Upper lobe of left lung (tissue), 6 donors: Measurements from ENCODE around the gene NIFK. TPM values are rescaled to one million over a fixed set of nuclear protein-coding genes. Genes with fewer than 3 reads are reported as not detected.
"Not testable (repeated sequence)": the region's sequence is repeated elsewhere in the genome, so short reads cannot be mapped to it uniquely, and the experiment has no call there.

Experiments
- ATAC-seq, 2 donors: fragments of 200-7000 bp; cut with Tn5 transposase; one replicate each; pipeline ENCODE4 v1.9.1; 2022; ENCODE audit warnings: mild to moderate bottlenecking in 2 of 2, moderate library complexity in 2 of 2; ENCODE audit not compliant: low FRiP score in 2 of 2
- DNase-seq, 2 donors: peaks; one replicate each; pipeline ENCODE4 v3.0.0-alpha.2; 2019 to 2020
- H3K27ac ChIP-seq, 4 donors: fragments of 200-600 bp; sonication (generic); one replicate each; pipeline ENCODE4 v1.5.1; 2016 to 2019
- H3K27me3 ChIP-seq, 4 donors: fragments of 200-600 bp; sonication (generic); one replicate each; pipeline ENCODE4 v1.5.1; 2017 to 2019
- H3K36me3 ChIP-seq, 4 donors: fragments of 200-600 bp; sonication (generic); one replicate each; pipeline ENCODE4 v1.5.1; 2016 to 2019
- H3K4me1 ChIP-seq, 4 donors: fragments of 200-600 bp; sonication (generic); one replicate each; pipeline ENCODE4 v1.5.1; 2018 to 2019
- H3K4me3 ChIP-seq, 4 donors: fragments of 200-600 bp; sonication (generic); one replicate each; pipeline ENCODE4 v1.5.1; 2017 to 2019; ENCODE audit warnings: mild to moderate bottlenecking in 2 of 4, moderate library complexity in 1 of 4
- H3K9me3 ChIP-seq, 4 donors: fragments of 200-600 bp; sonication (generic); one replicate each; pipeline ENCODE4 v1.5.1; 2018 to 2019
- CTCF ChIP-seq, 6 experiments: fragments of 450-650 bp in 4 of 6; fragments of 200-600 bp in 2 of 6; sonication (generic) in 2 of 6; IDR thresholded peaks; one replicate each; pipeline ENCODE4 v1.5.1; 2016 to 2019; ENCODE audit warnings: antibody characterized with exemption in 6 of 6
- EP300 ChIP-seq, 4 donors: sonication (generic); formaldehyde crosslinking; IDR thresholded peaks; one replicate each; pipeline ENCODE4 v1.5.1; 2017; ENCODE audit warnings: antibody characterized with exemption in 4 of 4, control low read depth in 2 of 4
- POLR2A ChIP-seq, 4 donors: fragments of 450-650 bp; IDR thresholded peaks; one replicate each; pipeline ENCODE4 v1.5.1; 2016 to 2017; ENCODE audit warnings: antibody characterized with exemption in 4 of 4, mild to moderate bottlenecking in 2 of 4
- POLR2AphosphoS5 ChIP-seq, 2 donors: sonication (generic); formaldehyde crosslinking; IDR thresholded peaks; one replicate each; pipeline ENCODE4 v1.5.1; 2017; ENCODE audit warnings: antibody characterized with exemption in 2 of 2
- WGBS, 2 donors: methylation state at CpG; one replicate each; pipeline ENCODE4 v1.1.5; 2017 to 2018; 5-methylcytosine and 5-hydroxymethylcytosine counted together
- total RNA-seq, 6 donors: library from RNA; depleted of rRNA in 4 of 6; stranded (reverse); fragments of >200 nt in 4 of 6; gene quantifications; one replicate each; pipeline versions ENCODE4 v1.1.0 to v1.2.1, GENCODE V29; 2016 to 2021
- donor health status: DM: no; HTN: no; CAD: no; lungs with moderate emphysema.
- donor health status: DM: no; HTN: yes; CAD: no; lungs with severe emphysema.

The NIFK gene
- total RNA-seq, 6 donors from 2014 or later, result 10.8 to 57.6 (median 27.4) TPM

- H3K4me3 ChIP-seq, result peak overlapping the region; percentile 64 to 94 (median 84)
- no peaks in the 10 kb centered on the region for H3K27me3 ChIP-seq
- no peak for DNase-seq
- peaks cover 6 to 20% (median 15%) of the 10 kb centered on the region in 4 donors for H3K4me1 ChIP-seq
- H3K36me3 ChIP-seq, result peaks cover 3 to 45% (median 33%) of the 10 kb centered on the region in 4 donors
- WGBS, 2 donors, result 29% methylated on average over 10 of the region's 10 CpGs
- TF ChIP-seq CTCF (IDR thresholded peaks at IDR 0.05), result no peak
- no peak for TF ChIP-seq EP300 (IDR thresholded peaks at IDR 0.05)
- no peak for TF ChIP-seq POLR2A (IDR thresholded peaks at IDR 0.05)
- no peak for TF ChIP-seq POLR2AphosphoS5 (IDR thresholded peaks at IDR 0.05)
- no peak for ATAC-seq
- peak overlapping the region in 2 of 4 donors; percentile 82 to 86 for H3K27ac ChIP-seq
- H3K9me3 ChIP-seq, result no peaks in the 10 kb centered on the region
These were observed 1.1 kb downstream of the NIFK start for GRCh38 chr2:121735518-121736074.

- Histone ChIP-seq H3K36me3 (peaks cover 7 to 56% (median 44%) of the 10 kb centered on the region in 4 donors), H3K4me1 (peaks cover 6 to 20% (median 15%) of the 10 kb centered on the region in 4 donors)
- H3K27ac ChIP-seq, H3K27me3 ChIP-seq, DNase-seq, ATAC-seq, H3K4me3 ChIP-seq, H3K9me3 ChIP-seq: not testable (repeated sequence)
- WGBS, 2 donors, result 90 to 92% methylated on average over 11 of the region's 11 CpGs
These were observed 2.1 kb downstream of the NIFK start for GRCh38 chr2:121734544-121734943.

- H3K36me3 ChIP-seq, result peaks cover 13 to 88% (median 68%) of the 10 kb centered on the region in 4 donors
- no peak for TF ChIP-seq POLR2A (IDR thresholded peaks at IDR 0.05)
- TF ChIP-seq EP300 (IDR thresholded peaks at IDR 0.05), result no peak
- no peak for TF ChIP-seq CTCF (IDR thresholded peaks at IDR 0.05)
- no peak for TF ChIP-seq POLR2AphosphoS5 (IDR thresholded peaks at IDR 0.05)
These were observed 5.3 kb downstream of the NIFK start for GRCh38 chr2:121731366-121731765.

GRCh38 chr2:121727950-121728349, 8.7 kb downstream of the NIFK start:
- Histone ChIP-seq H3K9me3 (no peaks in the 10 kb centered on the region), H3K27me3 (no peaks in the 10 kb centered on the region), H3K4me3 (no peak overlapping the region), H3K36me3 (peaks cover 13 to 73% (median 61%) of the 10 kb centered on the region in 4 donors), H3K27ac (no peak overlapping the region), H3K4me1 (no peaks in the 10 kb centered on the region)
- TF ChIP-seq EP300 (IDR thresholded peaks at IDR 0.05) (no peak), POLR2AphosphoS5 (IDR thresholded peaks at IDR 0.05) (no peak), CTCF (IDR thresholded peaks at IDR 0.05) (no peak), POLR2A (IDR thresholded peaks at IDR 0.05) (no peak)
- ATAC-seq, result no peak
- DNase-seq, result no peak

More at GRCh38 chr2:121731366-121731765, 5.3 kb downstream of the NIFK start:
- H3K9me3 ChIP-seq, result no peaks in the 10 kb centered on the region
- no peaks in the 10 kb centered on the region for H3K27me3 ChIP-seq
- 94% methylated on average over 6 of the region's 6 CpGs for WGBS, 2 donors
- H3K4me1 ChIP-seq, result peaks cover 6 to 15% (median 11%) of the 10 kb centered on the region in 4 donors
- H3K4me3 ChIP-seq, result no peak overlapping the region
- H3K27ac ChIP-seq, result no peak overlapping the region
- ATAC-seq (no peak), DNase-seq (no peak)

- H3K27ac ChIP-seq, result no peak overlapping the region
- DNase-seq (no peak), ATAC-seq (no peak)
- H3K36me3 ChIP-seq, result peaks cover 13 to 67% (median 55%) of the 10 kb centered on the region in 4 donors
- no peaks in the 10 kb centered on the region for H3K9me3 ChIP-seq
- TF ChIP-seq EP300 (IDR thresholded peaks at IDR 0.05) (no peak), POLR2A (IDR thresholded peaks at IDR 0.05) (no peak), POLR2AphosphoS5 (IDR thresholded peaks at IDR 0.05) (no peak), CTCF (IDR thresholded peaks at IDR 0.05) (no peak)
- H3K27me3 ChIP-seq, result no peaks in the 10 kb centered on the region
- H3K4me1 ChIP-seq, result no peaks in the 10 kb centered on the region
- 91 to 97% methylated on average over 2 of the region's 2 CpGs for WGBS, 2 donors
- H3K4me3 ChIP-seq, result no peak overlapping the region
These were observed 9.3 kb downstream of the NIFK start for GRCh38 chr2:121727332-121727731.
